ENCODE data around the gene CDC42SE2. TPM values are rescaled to one million over a fixed set of nuclear protein-coding genes. Genes with fewer than 3 reads are reported as not detected.
"Not testable (repeated sequence)": the region's sequence is repeated elsewhere in the genome, so short reads cannot be mapped to it uniquely, and the experiment has no call there.

CDC42SE2 gene
- total RNA-seq, 1 experiment from 2014 or later = 46.1 TPM

- in situ Hi-C loops (cut with HindIII; ENCODE audit: low pct_unique_long_range_greater_than_20kb, low sequenced_read_pairs) = no loop called here
- no TSS peak for BruUV-seq (replicated peaks)
Measured at GRCh38 chr5:131252824-131253171, 11.1 kb upstream of the CDC42SE2 start.

DNA sequence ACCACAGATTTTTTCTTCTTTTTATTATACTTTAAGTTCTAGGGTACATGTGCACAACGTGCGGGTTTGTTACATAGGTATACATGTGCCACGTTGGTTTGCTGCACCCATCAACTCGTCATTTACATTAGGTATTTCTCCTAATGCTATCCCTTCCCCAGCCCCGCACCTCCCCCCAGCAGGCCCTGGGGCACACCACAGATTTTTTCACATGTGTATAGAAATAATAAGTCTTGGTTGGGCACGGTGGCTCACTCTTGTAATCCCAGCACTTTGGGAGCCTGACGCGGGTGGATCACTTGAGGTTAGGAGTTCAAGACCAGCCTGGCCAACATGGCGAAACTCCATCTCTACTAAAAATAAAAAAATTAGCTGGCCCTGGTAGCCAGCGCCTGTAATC is 9.8 kb upstream of the CDC42SE2 start:
- H3K27me3 ChIP-seq (ENCODE audit: control insufficient read depth, insufficient read depth, low read length); H3K36me3 ChIP-seq (ENCODE audit: control insufficient read depth, insufficient read depth, low read length); POLR2A ChIA-PET; DNase-seq (ENCODE audit: low read depth, low spot score); CTCF ChIA-PET; H3K4me1 ChIP-seq (ENCODE audit: control insufficient read depth, insufficient read depth, low read length); H3K9me3 ChIP-seq (ENCODE audit: control insufficient read depth, insufficient read depth, low read depth, low read length); H3K27ac ChIP-seq (ENCODE audit: low read length); ATAC-seq; intact Hi-C loops (cut with micrococcal nuclease; ENCODE audit: unreplicated experiment); H3K4me3 ChIP-seq (ENCODE audit: low read depth in 2 of 2, low read length in 2 of 2); BruUV-seq (replicated peaks); in situ Hi-C loops (cut with HindIII; ENCODE audit: low pct_unique_long_range_greater_than_20kb, low sequenced_read_pairs): not testable (repeated sequence)

More at GRCh38 chr5:131252824-131253171, 11.1 kb upstream of the CDC42SE2 start:
- no peak overlapping the region for H3K27ac ChIP-seq (ENCODE audit: low read length)
- ChIA-PET POLR2A (no interaction called here), CTCF (interaction anchor here (0.6 kb wide), 1 partner anchor 23 kb away, joined by 3 read pairs; no protein-coding TSS in a partner anchor)
- no peaks in the 10 kb centered on the region for H3K9me3 ChIP-seq (ENCODE audit: control insufficient read depth, insufficient read depth, low read depth, low read length)
- H3K4me3 ChIP-seq (ENCODE audit: low read depth in 2 of 2, low read length in 2 of 2) = no peak overlapping the region
- DNase-seq (ENCODE audit: low read depth, low spot score) (no peak), ATAC-seq (no peak)
- H3K27me3 ChIP-seq (ENCODE audit: control insufficient read depth, insufficient read depth, low read length) = no peaks in the 10 kb centered on the region
- intact Hi-C loops (cut with micrococcal nuclease; ENCODE audit: unreplicated experiment) = no loop called here
- no peaks in the 10 kb centered on the region for H3K36me3 ChIP-seq (ENCODE audit: control insufficient read depth, insufficient read depth, low read length)
- H3K4me1 ChIP-seq (ENCODE audit: control insufficient read depth, insufficient read depth, low read length) = no peaks in the 10 kb centered on the region
- TF ChIP-seq REST (IDR thresholded peaks at IDR 0.05; ENCODE audit: insufficient read depth in 1 of 2, low read depth in 2 of 2, low read length in 1 of 2) (no peak), SIN3A (IDR thresholded peaks at IDR 0.05; ENCODE audit: borderline replicate concordance, insufficient read depth, low read depth, low read length) (no peak), POLR2AphosphoS5 (IDR thresholded peaks at IDR 0.05; ENCODE audit: low read depth, low read length) (no peak), TCF7L2 (IDR thresholded peaks at IDR 0.05; ENCODE audit: low read depth, low read length) (no peak)
- TF ChIP-seq, protein P1, sequence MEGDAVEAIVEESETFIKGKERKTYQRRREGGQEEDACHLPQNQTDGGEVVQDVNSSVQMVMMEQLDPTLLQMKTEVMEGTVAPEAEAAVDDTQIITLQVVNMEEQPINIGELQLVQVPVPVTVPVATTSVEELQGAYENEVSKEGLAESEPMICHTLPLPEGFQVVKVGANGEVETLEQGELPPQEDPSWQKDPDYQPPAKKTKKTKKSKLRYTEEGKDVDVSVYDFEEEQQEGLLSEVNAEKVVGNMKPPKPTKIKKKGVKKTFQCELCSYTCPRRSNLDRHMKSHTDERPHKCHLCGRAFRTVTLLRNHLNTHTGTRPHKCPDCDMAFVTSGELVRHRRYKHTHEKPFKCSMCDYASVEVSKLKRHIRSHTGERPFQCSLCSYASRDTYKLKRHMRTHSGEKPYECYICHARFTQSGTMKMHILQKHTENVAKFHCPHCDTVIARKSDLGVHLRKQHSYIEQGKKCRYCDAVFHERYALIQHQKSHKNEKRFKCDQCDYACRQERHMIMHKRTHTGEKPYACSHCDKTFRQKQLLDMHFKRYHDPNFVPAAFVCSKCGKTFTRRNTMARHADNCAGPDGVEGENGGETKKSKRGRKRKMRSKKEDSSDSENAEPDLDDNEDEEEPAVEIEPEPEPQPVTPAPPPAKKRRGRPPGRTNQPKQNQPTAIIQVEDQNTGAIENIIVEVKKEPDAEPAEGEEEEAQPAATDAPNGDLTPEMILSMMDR (IDR thresholded peaks at IDR 0.05) = no peak

DNA sequence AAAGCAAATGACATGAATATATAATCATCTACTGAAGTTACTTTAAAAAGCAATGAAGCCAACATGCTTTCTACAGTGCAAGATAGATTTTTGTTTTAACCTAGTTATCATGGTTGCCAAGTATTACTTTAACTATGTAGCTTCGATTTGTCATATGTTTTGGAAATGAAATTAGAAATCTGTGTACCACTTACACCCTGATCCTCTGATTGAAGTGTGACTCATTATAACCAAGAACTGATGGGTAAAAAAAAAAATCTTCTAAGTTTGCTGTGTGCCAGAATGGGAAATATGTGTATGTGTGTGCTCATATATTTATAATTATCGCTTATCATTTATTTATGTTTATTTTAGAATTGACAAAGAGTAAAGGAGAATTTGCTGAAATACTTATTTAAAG is 9.1 kb upstream of the CDC42SE2 start:
- CTCF ChIA-PET = no interaction called here
- POLR2A ChIA-PET = interaction anchor here (0.6 kb wide), 1 partner anchor 21 kb away, joined by 4 read pairs; no protein-coding TSS in a partner anchor
- BruUV-seq (replicated peaks) = no TSS peak
- DNase-seq (ENCODE audit: low read depth, low spot score) (no peak), ATAC-seq (no peak)
- intact Hi-C loops (cut with micrococcal nuclease; ENCODE audit: unreplicated experiment) = no loop called here
- Histone ChIP-seq H3K27me3 (ENCODE audit: control insufficient read depth, insufficient read depth, low read length) (no peaks in the 10 kb centered on the region), H3K36me3 (ENCODE audit: control insufficient read depth, insufficient read depth, low read length) (no peaks in the 10 kb centered on the region), H3K9me3 (ENCODE audit: control insufficient read depth, insufficient read depth, low read depth, low read length) (no peaks in the 10 kb centered on the region), H3K4me1 (ENCODE audit: control insufficient read depth, insufficient read depth, low read length) (no peaks in the 10 kb centered on the region), H3K27ac (ENCODE audit: low read length) (no peak overlapping the region), H3K4me3 (ENCODE audit: low read depth in 2 of 2, low read length in 2 of 2) (no peak overlapping the region)
- no peak for TF ChIP-seq TCF7L2 (IDR thresholded peaks at IDR 0.05; ENCODE audit: low read depth, low read length)
- TF ChIP-seq REST (IDR thresholded peaks at IDR 0.05; ENCODE audit: insufficient read depth in 1 of 2, low read depth in 2 of 2, low read length in 1 of 2) = no peak
- no peak for TF ChIP-seq POLR2AphosphoS5 (IDR thresholded peaks at IDR 0.05; ENCODE audit: low read depth, low read length)
- TF ChIP-seq SIN3A (IDR thresholded peaks at IDR 0.05; ENCODE audit: borderline replicate concordance, insufficient read depth, low read depth, low read length) = no peak
- TF ChIP-seq, protein P1 (IDR thresholded peaks at IDR 0.05) = no peak
- in situ Hi-C loops (cut with HindIII; ENCODE audit: low pct_unique_long_range_greater_than_20kb, low sequenced_read_pairs) = no loop called here
